HepG2 (cell line): ENCODE results near the gene ZMYND8.

Source experiments
- CTCF ChIP-seq: sonication (generic); formaldehyde crosslinking; IDR thresholded peaks from 2 replicates; pipeline ENCODE4 v1.5.0; 2020; ENCODE audit warnings: mild to moderate bottlenecking, missing genetic modification reagents, moderate library complexity
- DNMT3B ChIP-seq: conservative IDR thresholded peaks from 2 replicates; pipeline ENCODE4 v1.6.1; 2016; ENCODE audit warnings: missing biosample characterization, control low read depth
- HDAC6 ChIP-seq: fragments of 200-600 bp; sonication (generic); IDR thresholded peaks from 2 replicates; pipeline ENCODE4 v1.7.0; 2017; ENCODE audit warnings: mild to moderate bottlenecking, antibody characterized with exemption, low read length, low read depth
- HIVEP1 ChIP-seq: sonication (generic); formaldehyde crosslinking; IDR thresholded peaks from 2 replicates; pipeline ENCODE4 v1.4.0; 2020; ENCODE audit warnings: mild to moderate bottlenecking, missing genetic modification reagents
- HNF4A ChIP-seq: sonication (generic); formaldehyde crosslinking; IDR thresholded peaks from 2 replicates; pipeline ENCODE4 v1.4.0; 2020; ENCODE audit warnings: missing genetic modification reagents
- MXI1 ChIP-seq: IDR thresholded peaks from 3 replicates; pipeline ENCODE4 v1.6.1; 2012; ENCODE audit warnings: low read depth, low read length, inconsistent platforms, borderline replicate concordance
- NFYB ChIP-seq: sonication (generic); formaldehyde crosslinking; IDR thresholded peaks from 2 replicates; pipeline ENCODE4 v1.4.0; 2020; ENCODE audit warnings: missing genetic modification reagents
- REST ChIP-seq, 2 experiments: IDR thresholded peaks; 2 replicates each; pipeline ENCODE4 v1.6.1; 2011 to 2012; ENCODE audit warnings: low read length in 2 of 2, borderline replicate concordance in 1 of 2, low read depth in 1 of 2, mild to moderate bottlenecking in 1 of 2, moderate library complexity in 1 of 2
- TAF1 ChIP-seq: sonication (generic); formaldehyde crosslinking; IDR thresholded peaks from 2 replicates; pipeline ENCODE4 v1.4.0; 2020; ENCODE audit warnings: missing genetic modification reagents

GRCh38 chr20:47380481-47380880, 24.0 kb upstream of the ZMYND8 start:
- no peak for TF ChIP-seq CTCF
- TF ChIP-seq REST (IDR thresholded peaks at IDR 0.05; ENCODE audit: borderline replicate concordance in 1 of 2, low read depth in 1 of 2, low read length in 2 of 2) = no peak
- no peak for TF ChIP-seq MXI1
- no peak for TF ChIP-seq HNF4A
- TF ChIP-seq HIVEP1 (CRISPR knock-in tag) = no peak
- no peak for TF ChIP-seq HDAC6
- TF ChIP-seq TAF1 (CRISPR knock-in tag) = no peak
- no peak for TF ChIP-seq DNMT3B (CRISPR knock-in tag)
- TF ChIP-seq NFYB (CRISPR knock-in tag) = no peak
